GM12878 (cell line): ENCODE data around the gene SPNS1. TPM values are rescaled to one million over a fixed set of nuclear protein-coding genes. Genes with fewer than 3 reads are reported as not detected.

ENCODE experiments used
- ATAC-seq: fragments of 200-7000 bp; cut with Tn5 transposase; 3 replicates; pipeline ENCODE4 v1.9.1; 2020; ENCODE audit warnings: mild to moderate bottlenecking, moderate library complexity
- BruUV-seq: library from RNA; stranded (reverse); fragments of 400-500 nt; replicated peaks from 2 replicates; lab custom pipeline; 2021; lab: Mats Ljungman, UMichigan
- CTCF ChIA-PET: fragments of 300-600 bp; sonication (Branson Sonifier 250); formaldehyde crosslinking; extraction: SDS; loops from one replicate; lab custom pipeline; 2021; ENCODE audit warnings: inconsistent platforms; lab: Yijun Ruan, JAX
- POLR2A ChIA-PET: fragments of 350-600 bp; formaldehyde crosslinking; extraction: SDS; loops from one replicate; lab custom pipeline; 2021; ENCODE audit warnings: inconsistent platforms; lab: Charles Lee
- RAD21 ChIA-PET: fragments of 300-600 bp; sonication (Branson Sonifier 250); formaldehyde crosslinking; loops from one replicate; lab custom pipeline; 2023; ENCODE audit warnings: antibody characterized with exemption; ENCODE audit not compliant: unreplicated experiment; lab: Charles Lee
- SMC1A ChIA-PET: fragments of 300-600 bp; sonication (Branson Sonifier 250); formaldehyde crosslinking; loops from one replicate; lab custom pipeline; 2023; ENCODE audit not compliant: unreplicated experiment, uncharacterized antibody; lab: Charles Lee
- DNase-seq: peaks from one replicate; pipeline ENCODE4 v3.0.0-alpha.2; 2011; ENCODE audit warnings: low read depth, low spot score
- FAIRE-seq: peaks from 3 replicates; lab custom pipeline; 2011; peaks lifted over from hg19 to GRCh38; lab: Jason Lieb, UNC
- H2AFZ ChIP-seq: 2 replicates; pipeline ENCODE4 v1.6.0; 2011; ENCODE audit warnings: low read depth, low read length, control low read depth; ENCODE audit not compliant: control insufficient read depth
- H3K27ac ChIP-seq: 2 replicates; pipeline ENCODE4 v1.5.1; 2011; ENCODE audit warnings: control low read depth; ENCODE audit not compliant: control insufficient read depth, insufficient read depth
- H3K27me3 ChIP-seq, 2 experiments: replicated peaks in 1 of 2; 2 replicates each; pipeline versions ENCODE4 v1.6.0 to v1.6.1; 2011; ENCODE audit warnings: low read length in 1 of 2; ENCODE audit not compliant: control insufficient read depth in 2 of 2, insufficient read depth in 2 of 2
- H3K36me3 ChIP-seq, 2 experiments: 2 replicates each; pipeline ENCODE4 v1.5.1; 2011; ENCODE audit warnings: low read length in 1 of 2; ENCODE audit not compliant: control insufficient read depth in 2 of 2, insufficient read depth in 2 of 2
- H3K4me1 ChIP-seq: 2 replicates; pipeline ENCODE4 v1.6.1; 2011; ENCODE audit warnings: mild to moderate bottlenecking, low read length, moderate library complexity, mixed read lengths; ENCODE audit not compliant: control insufficient read depth, insufficient read depth
- H3K4me2 ChIP-seq: 2 replicates; pipeline ENCODE4 v1.6.0; 2011; ENCODE audit warnings: control low read depth; ENCODE audit not compliant: control insufficient read depth, insufficient read depth
- H3K4me3 ChIP-seq: fragments of 200-600 bp; sonication (generic); 2 replicates; pipeline ENCODE4 v1.5.1; 2016
- H3K79me2 ChIP-seq: 2 replicates; pipeline ENCODE4 v1.6.0; 2011; ENCODE audit warnings: low read length; ENCODE audit not compliant: control insufficient read depth, insufficient read depth
- H3K9ac ChIP-seq: 2 replicates; pipeline ENCODE4 v1.8.0; 2011; ENCODE audit warnings: low read length, control low read depth, mixed read lengths; ENCODE audit not compliant: control insufficient read depth, insufficient read depth
- H3K9me3 ChIP-seq: replicated peaks from 3 replicates; pipeline ENCODE4 v1.5.1; 2011; ENCODE audit warnings: mild to moderate bottlenecking, low read length; ENCODE audit not compliant: control insufficient read depth, insufficient read depth
- H4K20me1 ChIP-seq: 2 replicates; pipeline ENCODE4 v1.6.0; 2011; ENCODE audit not compliant: control insufficient read depth, insufficient read depth
- ATF7 ChIP-seq: fragments of 450-650 bp; IDR thresholded peaks from 2 replicates; pipeline ENCODE4 v1.6.1; 2016; ENCODE audit warnings: low read depth, mild to moderate bottlenecking
- BACH1 ChIP-seq: fragments of 450-650 bp; IDR thresholded peaks from 2 replicates; pipeline ENCODE4 v1.6.1; 2017; ENCODE audit warnings: mild to moderate bottlenecking, borderline replicate concordance
- IKZF1 ChIP-seq: fragments of 450-650 bp; conservative IDR thresholded peaks from 2 replicates; pipeline ENCODE4 v1.6.1; 2017; ENCODE audit warnings: antibody characterized with exemption, mild to moderate bottlenecking
- PML ChIP-seq: IDR thresholded peaks from 2 replicates; pipeline ENCODE4 v1.6.1; 2012; ENCODE audit warnings: low read length, inconsistent platforms
- RB1 ChIP-seq: fragments of 450-650 bp; formaldehyde crosslinking; IDR thresholded peaks from 2 replicates; pipeline ENCODE4 v1.6.1; 2017; ENCODE audit warnings: mild to moderate bottlenecking, borderline replicate concordance
- TARDBP ChIP-seq: IDR thresholded peaks from 2 replicates; pipeline ENCODE4 v1.6.1; 2016; ENCODE audit warnings: borderline replicate concordance
- ZNF622 ChIP-seq: fragments of 450-650 bp; IDR thresholded peaks from 2 replicates; pipeline ENCODE4 v1.6.1; 2017; ENCODE audit warnings: mild to moderate bottlenecking, inconsistent platforms
- WGBS: methylation state at CpG from one replicate; pipeline ENCODE4 v1.1.6; 2016; ENCODE audit warnings: low lambda C conversion rate; ENCODE audit not compliant: insufficient replicate concordance, insufficient coverage; ENCODE audit errors: missing lambda C conversion rate; 5-methylcytosine and 5-hydroxymethylcytosine counted together
- in situ Hi-C: fragments of 300-500 bp; cut with MboI; formaldehyde crosslinking; loops from 9 replicates; pipeline ENCODE4 v1.14.3; 2018; ENCODE audit warnings: mixed read lengths
- intact Hi-C: fragments of 100-400 bp; cut with micrococcal nuclease; formaldehyde crosslinking; loops from one replicate; pipeline ENCODE4 v1.14.2; 2022; ENCODE audit not compliant: unreplicated experiment
- polyA plus RNA-seq, 11 experiments: library from polyadenylated mRNA; depleted of rRNA in 4 of 11; unstranded in 6 of 11; stranded (reverse) in 5 of 11; fragments of >200 nt; fragmentation: Nextera tagmentation in 4 of 11; fragmentation: Illumina TruSeq in 1 of 11; extraction: Ambion mirVana in 4 of 11; extraction: Trizol in 1 of 11; gene quantifications; 1 replicate in 1 of 11; 2 replicates in 10 of 11; pipeline versions ENCODE4 v1.2.1 to v1.2.3, GENCODE V29; 2011 to 2016; ENCODE audit warnings: inconsistent platforms in 2 of 11, missing spikeins in 2 of 11, low read depth in 1 of 11
- total RNA-seq, 4 experiments: library from RNA; depleted of rRNA in 3 of 4; stranded (reverse); fragments of >200 nt in 3 of 4; fragmentation: Illumina TruSeq in 1 of 4; extraction: Trizol in 1 of 4; gene quantifications; 2 replicates each; pipeline versions ENCODE4 v1.2.1 to v1.2.3, GENCODE V29; 2013 to 2021
- TF ChIP-seq, protein P1 (sequence below): fragments of 450-650 bp; IDR thresholded peaks from 2 replicates; pipeline ENCODE4 v1.6.1; 2017; ENCODE audit warnings: mild to moderate bottlenecking, moderate library complexity
- TF ChIP-seq, protein P2 (sequence below): fragments of 450-650 bp; IDR thresholded peaks from 2 replicates; pipeline ENCODE4 v1.6.1; 2018; ENCODE audit warnings: borderline replicate concordance, mild to moderate bottlenecking; ENCODE audit not compliant: partially characterized antibody

The SPNS1 gene
- total and polyA plus RNA-seq, 10 of the 15 experiments (the other 5 are each of a cell fraction or from before 2014, with no cell fraction given) = 0.16 to 37.6 (median 12.0) TPM

DNA sequence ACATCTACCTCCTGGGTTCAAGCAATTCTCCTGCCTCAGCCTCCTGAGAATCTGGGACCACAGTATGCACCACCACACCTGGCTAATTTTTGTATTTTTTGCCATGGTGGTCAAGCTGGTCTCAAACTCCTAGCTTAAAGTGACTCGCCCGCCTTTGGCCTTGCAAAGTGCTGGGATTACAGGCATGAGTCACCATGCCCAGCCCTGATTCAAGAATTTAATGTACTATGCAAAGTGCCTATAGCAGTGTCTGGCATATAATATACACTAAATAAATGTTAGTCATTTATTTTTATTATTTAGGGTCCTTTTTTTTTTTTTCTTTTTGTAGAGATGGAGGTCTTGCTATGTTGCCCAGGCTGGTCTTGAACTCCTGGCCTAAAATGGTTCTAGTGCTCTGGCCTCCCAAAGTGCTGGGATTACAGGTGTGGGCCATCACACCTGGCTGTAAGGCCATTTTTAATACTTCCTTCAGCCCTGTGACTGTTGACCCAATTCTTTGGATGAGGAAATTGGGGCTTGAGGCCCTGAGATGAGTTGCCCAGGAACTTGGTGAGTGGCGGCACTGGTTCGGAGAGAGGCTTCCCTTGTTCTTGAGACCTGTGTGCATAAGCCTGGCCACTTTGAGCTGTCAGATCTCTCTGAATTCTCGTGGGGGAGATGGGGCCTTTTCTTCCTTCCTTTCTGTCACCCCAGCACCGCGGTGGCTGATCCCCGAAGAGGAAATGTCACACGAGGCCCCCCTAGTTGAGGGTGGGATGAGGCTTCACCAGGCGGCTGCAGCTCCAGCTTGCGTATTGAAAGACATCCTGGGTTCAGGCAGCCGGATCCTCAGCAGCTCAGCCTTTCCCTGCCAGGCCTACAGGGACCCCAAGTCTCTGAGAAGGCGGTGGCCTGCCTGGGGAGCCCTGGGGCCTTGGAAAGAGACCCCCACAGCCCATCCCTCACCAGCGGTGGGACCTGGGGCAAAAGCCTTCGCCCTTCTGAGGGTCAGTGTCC, 49.0 kb downstream of the SPNS1 start (continued):
- TF ChIP-seq, protein P1, sequence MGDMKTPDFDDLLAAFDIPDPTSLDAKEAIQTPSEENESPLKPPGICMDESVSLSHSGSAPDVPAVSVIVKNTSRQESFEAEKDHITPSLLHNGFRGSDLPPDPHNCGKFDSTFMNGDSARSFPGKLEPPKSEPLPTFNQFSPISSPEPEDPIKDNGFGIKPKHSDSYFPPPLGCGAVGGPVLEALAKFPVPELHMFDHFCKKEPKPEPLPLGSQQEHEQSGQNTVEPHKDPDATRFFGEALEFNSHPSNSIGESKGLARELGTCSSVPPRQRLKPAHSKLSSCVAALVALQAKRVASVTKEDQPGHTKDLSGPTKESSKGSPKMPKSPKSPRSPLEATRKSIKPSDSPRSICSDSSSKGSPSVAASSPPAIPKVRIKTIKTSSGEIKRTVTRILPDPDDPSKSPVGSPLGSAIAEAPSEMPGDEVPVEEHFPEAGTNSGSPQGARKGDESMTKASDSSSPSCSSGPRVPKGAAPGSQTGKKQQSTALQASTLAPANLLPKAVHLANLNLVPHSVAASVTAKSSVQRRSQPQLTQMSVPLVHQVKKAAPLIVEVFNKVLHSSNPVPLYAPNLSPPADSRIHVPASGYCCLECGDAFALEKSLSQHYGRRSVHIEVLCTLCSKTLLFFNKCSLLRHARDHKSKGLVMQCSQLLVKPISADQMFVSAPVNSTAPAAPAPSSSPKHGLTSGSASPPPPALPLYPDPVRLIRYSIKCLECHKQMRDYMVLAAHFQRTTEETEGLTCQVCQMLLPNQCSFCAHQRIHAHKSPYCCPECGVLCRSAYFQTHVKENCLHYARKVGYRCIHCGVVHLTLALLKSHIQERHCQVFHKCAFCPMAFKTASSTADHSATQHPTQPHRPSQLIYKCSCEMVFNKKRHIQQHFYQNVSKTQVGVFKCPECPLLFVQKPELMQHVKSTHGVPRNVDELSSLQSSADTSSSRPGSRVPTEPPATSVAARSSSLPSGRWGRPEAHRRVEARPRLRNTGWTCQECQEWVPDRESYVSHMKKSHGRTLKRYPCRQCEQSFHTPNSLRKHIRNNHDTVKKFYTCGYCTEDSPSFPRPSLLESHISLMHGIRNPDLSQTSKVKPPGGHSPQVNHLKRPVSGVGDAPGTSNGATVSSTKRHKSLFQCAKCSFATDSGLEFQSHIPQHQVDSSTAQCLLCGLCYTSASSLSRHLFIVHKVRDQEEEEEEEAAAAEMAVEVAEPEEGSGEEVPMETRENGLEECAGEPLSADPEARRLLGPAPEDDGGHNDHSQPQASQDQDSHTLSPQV = no peak
- TF ChIP-seq, all 136 proteins: peak for 0

DNA sequence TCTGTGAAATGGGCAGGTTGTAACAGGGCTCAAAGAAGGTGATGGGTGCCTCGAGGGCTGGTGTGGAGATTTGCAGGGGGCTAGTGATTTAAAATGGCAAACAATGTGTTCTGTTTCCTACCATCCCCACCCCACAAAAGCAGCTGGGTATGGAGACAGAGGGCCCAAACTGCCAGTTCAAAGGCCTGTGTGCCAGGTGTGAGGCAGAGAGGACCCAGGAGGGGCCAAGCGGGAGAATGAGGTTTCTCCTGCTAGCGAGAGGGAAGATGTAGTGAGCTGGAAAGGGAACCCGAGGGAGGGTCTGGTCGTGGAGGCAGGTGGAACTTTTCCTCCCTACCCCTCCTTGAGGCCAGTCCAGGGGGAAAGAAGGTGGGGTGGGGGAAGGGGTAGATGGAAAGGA, 49.7 kb downstream of the SPNS1 start:
- intact Hi-C loops (no loop called here), in situ Hi-C loops (no loop called here)
- POLR2A ChIA-PET = no interaction called here
- H4K20me1 ChIP-seq = no peaks in the 10 kb centered on the region
- no TSS peak for BruUV-seq
- peaks cover 7% of the 10 kb centered on the region for H3K4me1 ChIP-seq
- H3K36me3 ChIP-seq = no peaks in the 10 kb centered on the region
- ATAC-seq = no peak
- 34% methylated on average over 5 of the region's 5 CpGs for WGBS
- H2AFZ ChIP-seq = no peak overlapping the region
- H3K4me3 ChIP-seq = no peak overlapping the region
- H3K9me3 ChIP-seq = no peaks in the 10 kb centered on the region
- no peak overlapping the region for H3K9ac ChIP-seq
- no peak for FAIRE-seq
- H3K27ac ChIP-seq = no peak overlapping the region
- TF ChIP-seq RB1 (no peak), PML (no peak), IKZF1 (no peak), ATF7 (no peak), ZNF622 (no peak), TARDBP (no peak), BACH1 (no peak)
- TF ChIP-seq, protein P2, sequence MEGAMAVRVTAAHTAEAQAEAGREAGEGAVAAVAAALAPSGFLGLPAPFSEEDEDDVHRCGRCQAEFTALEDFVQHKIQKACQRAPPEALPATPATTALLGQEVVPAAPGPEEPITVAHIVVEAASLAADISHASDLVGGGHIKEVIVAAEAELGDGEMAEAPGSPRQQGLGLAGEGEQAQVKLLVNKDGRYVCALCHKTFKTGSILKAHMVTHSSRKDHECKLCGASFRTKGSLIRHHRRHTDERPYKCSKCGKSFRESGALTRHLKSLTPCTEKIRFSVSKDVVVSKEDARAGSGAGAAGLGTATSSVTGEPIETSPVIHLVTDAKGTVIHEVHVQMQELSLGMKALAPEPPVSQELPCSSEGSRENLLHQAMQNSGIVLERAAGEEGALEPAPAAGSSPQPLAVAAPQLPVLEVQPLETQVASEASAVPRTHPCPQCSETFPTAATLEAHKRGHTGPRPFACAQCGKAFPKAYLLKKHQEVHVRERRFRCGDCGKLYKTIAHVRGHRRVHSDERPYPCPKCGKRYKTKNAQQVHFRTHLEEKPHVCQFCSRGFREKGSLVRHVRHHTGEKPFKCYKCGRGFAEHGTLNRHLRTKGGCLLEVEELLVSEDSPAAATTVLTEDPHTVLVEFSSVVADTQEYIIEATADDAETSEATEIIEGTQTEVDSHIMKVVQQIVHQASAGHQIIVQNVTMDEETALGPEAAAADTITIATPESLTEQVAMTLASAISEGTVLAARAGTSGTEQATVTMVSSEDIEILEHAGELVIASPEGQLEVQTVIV = no peak
- TF ChIP-seq, all 136 proteins: peak for 0
- DNase-seq = no peak
- SMC1A ChIA-PET = no interaction called here
- H3K4me2 ChIP-seq = no peak overlapping the region
- peaks cover 0 to 3% of the 10 kb centered on the region in 2 experiments; a peak in 1 of 4 replicates for H3K27me3 ChIP-seq
- H3K79me2 ChIP-seq = no peaks in the 10 kb centered on the region
- CTCF ChIA-PET = no interaction called here
- RAD21 ChIA-PET = no interaction called here
